ENCODE measurements around the gene TRABD2B.

GRCh38 chr1:47967864-47968555, 29.2 kb downstream of the TRABD2B start:
- TF ChIP-seq CTCF (IDR thresholded peaks at IDR 0.05) = no peak
- no peak for TF ChIP-seq POLR2A (IDR thresholded peaks at IDR 0.05)

Measured in lower leg skin (tissue), 3 donors.